Nephron progenitor cell (in vitro differentiated cells): Measurements from ENCODE around the gene AGAP3.

Source experiments
- DNase-seq: peaks from one replicate; pipeline ENCODE4 v3.0.0; 2021
- H3K27ac Mint-ChIP-seq: 2 replicates; pipeline ENCODE4 v1.8.0; 2021; ENCODE audit warnings: mild to moderate bottlenecking, moderate library complexity, mixed read lengths
- H3K27me3 Mint-ChIP-seq: 2 replicates; pipeline ENCODE4 v1.8.0; 2021; ENCODE audit warnings: mild to moderate bottlenecking, low read depth, mixed read lengths; ENCODE audit not compliant: poor library complexity
- H3K36me3 Mint-ChIP-seq: 2 replicates; pipeline ENCODE4 v1.8.0; 2021; ENCODE audit warnings: low read depth, mixed read lengths
- H3K4me1 Mint-ChIP-seq: 2 replicates; pipeline ENCODE4 v1.8.0; 2021; ENCODE audit warnings: mixed read lengths
- H3K4me3 Mint-ChIP-seq: 2 replicates; pipeline ENCODE4 v1.8.0; 2021; ENCODE audit warnings: mild to moderate bottlenecking, moderate library complexity, mixed read lengths
- H3K9me3 Mint-ChIP-seq: 2 replicates; pipeline ENCODE4 v1.8.0; 2021; ENCODE audit warnings: mild to moderate bottlenecking, moderate library complexity, mixed read lengths
- TF ChIP-seq, protein P1 (sequence below): fragments of 200-600 bp; sonication (generic); IDR thresholded peaks from 2 replicates; pipeline ENCODE4 v1.5.0; 2021; ENCODE audit warnings: antibody characterized with exemption

The AGAP3 gene

DNA sequence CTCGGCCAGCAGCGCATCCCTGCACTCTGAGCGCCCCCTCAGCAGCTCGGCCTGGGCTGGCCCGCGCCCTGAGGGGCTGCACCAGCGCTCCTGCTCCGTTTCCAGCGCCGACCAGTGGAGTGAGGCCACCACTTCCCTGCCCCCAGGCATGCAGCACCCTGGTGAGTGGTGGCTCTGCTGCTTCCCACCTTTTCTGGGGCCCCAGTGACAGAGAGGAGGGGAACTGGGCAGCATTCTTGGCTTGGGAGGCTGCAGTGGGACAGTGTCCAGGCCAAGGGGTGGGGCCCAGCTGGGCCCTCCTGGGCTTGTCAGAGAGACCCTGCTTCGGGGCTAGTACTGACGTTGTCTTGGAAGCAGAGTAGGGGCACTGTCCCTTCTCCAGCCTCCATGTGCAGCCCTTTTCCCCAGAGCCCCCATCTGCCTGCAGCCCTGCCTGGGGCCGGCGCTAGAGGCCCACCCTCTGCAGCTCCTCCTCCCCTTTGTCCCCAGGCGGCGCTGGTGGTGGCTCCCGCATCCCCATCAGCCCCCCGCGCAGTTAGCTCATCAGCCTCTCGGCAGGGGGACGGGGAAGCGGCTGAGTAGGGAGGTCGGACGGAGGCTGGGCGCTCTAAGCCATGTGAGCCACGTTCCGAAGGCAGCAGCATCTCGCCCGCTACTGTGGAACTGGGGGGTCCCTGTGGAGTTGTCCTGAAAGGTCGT, 52.0 kb downstream of the AGAP3 start:
- TF ChIP-seq, protein P1, sequence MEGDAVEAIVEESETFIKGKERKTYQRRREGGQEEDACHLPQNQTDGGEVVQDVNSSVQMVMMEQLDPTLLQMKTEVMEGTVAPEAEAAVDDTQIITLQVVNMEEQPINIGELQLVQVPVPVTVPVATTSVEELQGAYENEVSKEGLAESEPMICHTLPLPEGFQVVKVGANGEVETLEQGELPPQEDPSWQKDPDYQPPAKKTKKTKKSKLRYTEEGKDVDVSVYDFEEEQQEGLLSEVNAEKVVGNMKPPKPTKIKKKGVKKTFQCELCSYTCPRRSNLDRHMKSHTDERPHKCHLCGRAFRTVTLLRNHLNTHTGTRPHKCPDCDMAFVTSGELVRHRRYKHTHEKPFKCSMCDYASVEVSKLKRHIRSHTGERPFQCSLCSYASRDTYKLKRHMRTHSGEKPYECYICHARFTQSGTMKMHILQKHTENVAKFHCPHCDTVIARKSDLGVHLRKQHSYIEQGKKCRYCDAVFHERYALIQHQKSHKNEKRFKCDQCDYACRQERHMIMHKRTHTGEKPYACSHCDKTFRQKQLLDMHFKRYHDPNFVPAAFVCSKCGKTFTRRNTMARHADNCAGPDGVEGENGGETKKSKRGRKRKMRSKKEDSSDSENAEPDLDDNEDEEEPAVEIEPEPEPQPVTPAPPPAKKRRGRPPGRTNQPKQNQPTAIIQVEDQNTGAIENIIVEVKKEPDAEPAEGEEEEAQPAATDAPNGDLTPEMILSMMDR: no peak
- H3K9me3 Mint-ChIP-seq: no peaks in the 10 kb centered on the region
- H3K4me3 Mint-ChIP-seq: no peak overlapping the region
- peaks cover 71% of the 10 kb centered on the region for H3K36me3 Mint-ChIP-seq
- peaks cover 62% of the 10 kb centered on the region for H3K27me3 Mint-ChIP-seq
- H3K27ac Mint-ChIP-seq: no peak overlapping the region
- peaks cover 30% of the 10 kb centered on the region for H3K4me1 Mint-ChIP-seq
- no peak for DNase-seq

DNA sequence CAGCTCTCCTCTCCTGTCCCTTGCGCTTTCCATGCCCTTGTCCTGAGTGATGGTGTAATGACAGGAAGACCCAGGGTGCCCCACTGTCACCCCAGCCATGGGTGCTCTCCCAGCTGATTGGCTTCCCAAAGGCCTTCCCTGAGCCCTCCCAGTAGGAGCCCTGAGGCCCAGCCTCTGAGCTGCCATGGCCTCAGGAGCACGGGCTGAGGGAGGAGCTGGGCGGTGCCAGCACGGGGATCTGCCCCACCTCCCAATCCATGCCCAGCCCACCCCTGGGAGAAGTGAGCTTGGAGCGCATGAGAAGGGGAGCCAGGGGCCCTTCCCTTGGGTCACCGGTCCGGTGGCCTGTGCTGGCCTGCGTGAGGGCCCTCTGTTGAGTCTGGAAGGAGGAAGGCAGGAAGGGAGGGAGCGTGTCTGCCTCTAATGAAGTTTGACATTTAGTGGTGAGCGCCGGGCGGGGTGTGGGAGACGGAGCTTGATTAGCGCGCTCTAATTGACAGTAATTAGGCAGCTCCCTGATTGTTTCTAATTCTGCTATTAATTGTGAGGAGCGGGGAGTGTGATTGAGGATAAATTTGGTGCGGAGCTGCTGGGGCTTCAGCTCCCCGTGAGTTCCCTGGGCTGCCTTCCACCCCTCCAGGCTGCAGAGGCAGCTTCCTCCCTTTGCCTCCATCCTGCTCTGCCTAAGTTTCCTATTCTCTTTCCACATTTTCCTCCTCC, 53.0 kb downstream of the AGAP3 start:
- H3K9me3 Mint-ChIP-seq: no peaks in the 10 kb centered on the region
- peak overlapping the region; percentile 10 for H3K4me3 Mint-ChIP-seq
- TF ChIP-seq, protein P1: no peak
- H3K27ac Mint-ChIP-seq: peak overlapping the region; percentile 77
- peaks cover 56% of the 10 kb centered on the region for H3K27me3 Mint-ChIP-seq
- DNase-seq: no peak
- H3K36me3 Mint-ChIP-seq: peaks cover 71% of the 10 kb centered on the region
- H3K4me1 Mint-ChIP-seq: peaks cover 30% of the 10 kb centered on the region

DNA sequence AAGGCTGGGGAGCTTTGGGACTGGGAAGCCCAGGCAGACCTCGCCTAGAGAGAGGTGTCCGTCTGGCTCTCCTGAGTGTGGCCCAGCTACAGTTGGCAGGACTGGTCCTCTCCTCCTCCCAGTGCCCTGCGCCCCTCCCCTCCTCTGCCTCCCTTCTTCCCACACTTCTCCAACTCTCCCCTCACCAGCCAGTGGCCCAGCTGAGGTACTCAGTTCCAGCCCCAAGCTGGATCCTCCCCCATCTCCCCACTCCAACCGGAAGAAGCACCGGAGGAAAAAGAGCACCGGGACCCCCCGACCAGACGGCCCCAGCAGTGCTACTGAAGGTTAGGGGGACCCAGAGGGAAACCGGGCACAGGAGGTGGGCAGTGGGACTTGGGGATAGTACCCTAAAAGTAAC, 53.5 kb downstream of the AGAP3 start:
- peaks cover 30% of the 10 kb centered on the region for H3K4me1 Mint-ChIP-seq
- H3K27me3 Mint-ChIP-seq: peaks cover 53% of the 10 kb centered on the region
- no peaks in the 10 kb centered on the region for H3K9me3 Mint-ChIP-seq
- no peak overlapping the region for H3K4me3 Mint-ChIP-seq
- H3K27ac Mint-ChIP-seq: no peak overlapping the region
- DNase-seq: no peak
- TF ChIP-seq, protein P1: no peak
- peaks cover 70% of the 10 kb centered on the region for H3K36me3 Mint-ChIP-seq

DNA sequence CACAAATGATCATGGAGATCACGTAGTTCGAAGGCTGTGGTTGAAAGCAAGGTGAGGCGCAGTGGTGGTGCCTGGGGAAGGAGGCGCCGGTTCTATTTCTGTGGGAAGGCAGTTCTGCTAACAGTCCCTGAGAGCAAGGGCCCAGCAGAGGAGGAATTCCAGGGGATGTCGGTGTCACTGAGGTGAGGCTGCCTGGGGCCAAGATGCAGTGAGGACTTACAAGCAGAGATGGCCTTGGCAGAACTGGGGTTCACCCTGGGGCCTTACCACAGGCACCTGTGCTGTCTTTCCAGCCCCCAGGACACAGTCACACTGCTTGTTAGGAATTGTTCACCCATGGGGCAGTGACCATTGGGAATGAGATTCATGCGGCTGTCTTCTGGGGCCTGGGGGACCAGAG, 54.6 kb downstream of the AGAP3 start:
- H3K36me3 Mint-ChIP-seq: peaks cover 60% of the 10 kb centered on the region
- no peak overlapping the region for H3K27ac Mint-ChIP-seq
- no peaks in the 10 kb centered on the region for H3K9me3 Mint-ChIP-seq
- DNase-seq: no peak
- H3K4me3 Mint-ChIP-seq: no peak overlapping the region
- H3K27me3 Mint-ChIP-seq: peaks cover 51% of the 10 kb centered on the region
- TF ChIP-seq, protein P1: no peak
- H3K4me1 Mint-ChIP-seq: peaks cover 30% of the 10 kb centered on the region

DNA sequence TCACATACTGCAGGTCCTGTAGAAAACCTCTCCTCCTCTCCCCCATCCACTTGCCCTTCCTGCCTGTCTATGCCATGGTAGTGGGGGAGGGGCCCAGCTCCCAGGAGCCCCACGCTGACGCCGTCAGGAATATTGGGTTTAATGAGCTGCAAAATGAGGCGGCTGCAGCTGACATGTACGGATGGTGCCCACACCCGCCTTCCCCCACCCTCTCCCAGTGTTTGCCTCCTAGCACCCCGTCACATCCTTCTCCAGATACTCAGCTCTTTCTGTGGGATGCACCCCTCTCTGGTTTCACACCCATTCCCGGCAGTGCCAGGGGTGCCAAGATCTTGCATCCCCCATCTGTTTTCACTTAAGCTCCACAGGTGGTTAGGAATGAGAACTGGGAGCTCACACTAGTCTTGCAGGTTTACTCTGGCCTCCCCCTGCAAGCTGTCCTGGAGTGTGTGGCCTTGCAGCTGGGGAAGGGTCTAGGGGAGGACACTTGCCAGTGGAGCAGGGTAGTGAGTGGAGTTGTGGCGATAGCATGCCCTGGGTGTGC, 55.1 kb downstream of the AGAP3 start:
- Mint-ChIP-seq H3K9me3 (no peaks in the 10 kb centered on the region), H3K27ac (no peak overlapping the region), H3K4me3 (no peak overlapping the region), H3K36me3 (peaks cover 58% of the 10 kb centered on the region), H3K4me1 (peaks cover 28% of the 10 kb centered on the region), H3K27me3 (peaks cover 54% of the 10 kb centered on the region)
- TF ChIP-seq, protein P1: no peak
- no peak for DNase-seq
